ENCODE results near the gene POLA1. TPM values are rescaled to one million over a fixed set of nuclear protein-coding genes. Genes with fewer than 3 reads are reported as not detected.

The POLA1 gene
- total RNA-seq, 1 donor: 13.8 TPM

DNA sequence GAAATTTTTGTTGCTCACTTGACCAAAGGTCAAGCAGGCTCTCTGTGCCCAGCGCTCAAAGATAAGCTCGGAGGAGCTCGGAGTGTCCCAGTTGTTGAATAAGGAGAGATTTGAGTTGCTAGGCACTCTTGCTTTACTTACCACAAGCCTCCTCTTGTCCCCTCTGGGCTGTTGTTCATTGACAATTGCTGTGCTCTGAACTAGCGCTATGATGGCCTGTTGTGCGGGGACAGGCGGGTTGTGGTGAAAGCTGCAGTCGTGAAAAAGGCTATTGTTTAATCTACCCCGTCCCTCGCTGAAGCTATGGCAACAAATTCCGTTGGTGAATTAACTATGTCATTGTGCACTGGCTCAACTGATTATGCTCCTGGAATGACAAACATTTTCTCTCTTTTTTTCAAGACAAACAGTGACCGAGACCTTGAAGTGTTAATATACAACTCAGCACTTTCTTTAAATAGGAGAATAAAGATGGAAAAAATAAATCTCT, 21.0 kb upstream of the POLA1 start:
- TF ChIP-seq, protein P1, sequence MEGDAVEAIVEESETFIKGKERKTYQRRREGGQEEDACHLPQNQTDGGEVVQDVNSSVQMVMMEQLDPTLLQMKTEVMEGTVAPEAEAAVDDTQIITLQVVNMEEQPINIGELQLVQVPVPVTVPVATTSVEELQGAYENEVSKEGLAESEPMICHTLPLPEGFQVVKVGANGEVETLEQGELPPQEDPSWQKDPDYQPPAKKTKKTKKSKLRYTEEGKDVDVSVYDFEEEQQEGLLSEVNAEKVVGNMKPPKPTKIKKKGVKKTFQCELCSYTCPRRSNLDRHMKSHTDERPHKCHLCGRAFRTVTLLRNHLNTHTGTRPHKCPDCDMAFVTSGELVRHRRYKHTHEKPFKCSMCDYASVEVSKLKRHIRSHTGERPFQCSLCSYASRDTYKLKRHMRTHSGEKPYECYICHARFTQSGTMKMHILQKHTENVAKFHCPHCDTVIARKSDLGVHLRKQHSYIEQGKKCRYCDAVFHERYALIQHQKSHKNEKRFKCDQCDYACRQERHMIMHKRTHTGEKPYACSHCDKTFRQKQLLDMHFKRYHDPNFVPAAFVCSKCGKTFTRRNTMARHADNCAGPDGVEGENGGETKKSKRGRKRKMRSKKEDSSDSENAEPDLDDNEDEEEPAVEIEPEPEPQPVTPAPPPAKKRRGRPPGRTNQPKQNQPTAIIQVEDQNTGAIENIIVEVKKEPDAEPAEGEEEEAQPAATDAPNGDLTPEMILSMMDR (IDR thresholded peaks at IDR 0.05; ENCODE audit: insufficient read depth, low read depth, low read length): no peak
- DNase-seq (ENCODE audit: low read depth): no peak

DNA sequence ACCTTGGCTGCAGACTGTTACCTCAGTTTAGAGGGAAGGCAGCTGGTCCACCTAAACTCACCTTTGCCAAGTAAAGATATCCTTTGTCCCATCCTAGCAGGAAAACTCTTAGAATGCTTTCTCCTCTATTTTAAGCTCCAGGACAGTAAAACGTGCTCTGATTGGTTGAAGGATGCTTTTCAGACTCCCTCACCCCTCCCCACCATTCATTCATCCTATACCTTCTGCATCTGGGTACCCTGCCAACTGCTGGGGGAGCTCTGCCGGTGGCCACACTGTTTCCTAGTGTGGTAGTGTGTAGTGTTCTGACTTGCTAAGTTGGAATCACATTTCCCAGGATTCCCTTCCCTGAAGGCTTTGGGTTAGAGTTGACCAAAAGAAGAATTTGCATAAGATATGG, 20.3 kb upstream of the POLA1 start:
- TF ChIP-seq, protein P1 (IDR thresholded peaks at IDR 0.05; ENCODE audit: insufficient read depth, low read depth, low read length): no peak
- no peak for DNase-seq (ENCODE audit: low read depth)

More for the DNA sequence above, 21.0 kb upstream of the POLA1 start:
- H3K4me3 ChIP-seq (ENCODE audit: low read depth, low read length): no peak overlapping the region

DNA sequence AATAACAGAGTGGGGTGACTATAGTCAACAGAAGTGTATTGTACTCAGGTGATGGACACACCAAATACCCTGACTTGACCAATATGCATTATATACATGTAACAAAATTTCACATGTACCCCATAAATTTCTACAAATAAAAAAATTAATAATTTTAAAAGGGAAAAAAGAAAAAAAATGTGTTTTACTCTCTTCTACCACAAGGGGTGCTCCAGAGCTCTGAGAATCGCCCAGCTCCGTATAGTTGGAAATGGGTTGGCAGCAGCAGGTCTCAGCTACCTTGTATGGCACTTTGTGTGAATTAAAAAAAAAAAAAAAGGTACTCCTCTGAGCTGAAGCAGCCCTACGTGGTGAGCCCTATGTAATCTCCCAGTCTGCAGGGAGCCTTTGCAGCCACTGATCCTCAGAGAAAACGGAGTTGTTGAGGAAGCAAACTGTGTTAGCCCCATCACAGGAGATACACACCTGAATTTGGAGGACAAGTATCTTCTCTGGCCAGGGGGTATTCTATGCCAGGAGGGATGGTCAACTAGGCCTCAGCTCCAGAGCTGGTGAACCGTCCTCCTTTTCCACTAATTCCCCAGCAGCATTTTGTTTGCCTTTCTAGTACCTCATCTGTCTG, 17.2 kb upstream of the POLA1 start:
- TF ChIP-seq, protein P1 (IDR thresholded peaks at IDR 0.05; ENCODE audit: insufficient read depth, low read depth, low read length): peak; percentile 56
- H3K4me3 ChIP-seq (ENCODE audit: low read depth, low read length): no peak overlapping the region
- DNase-seq (ENCODE audit: low read depth): no peak

More for the DNA sequence above, 20.3 kb upstream of the POLA1 start:
- H3K4me3 ChIP-seq (ENCODE audit: low read depth, low read length): no peak overlapping the region

DNA sequence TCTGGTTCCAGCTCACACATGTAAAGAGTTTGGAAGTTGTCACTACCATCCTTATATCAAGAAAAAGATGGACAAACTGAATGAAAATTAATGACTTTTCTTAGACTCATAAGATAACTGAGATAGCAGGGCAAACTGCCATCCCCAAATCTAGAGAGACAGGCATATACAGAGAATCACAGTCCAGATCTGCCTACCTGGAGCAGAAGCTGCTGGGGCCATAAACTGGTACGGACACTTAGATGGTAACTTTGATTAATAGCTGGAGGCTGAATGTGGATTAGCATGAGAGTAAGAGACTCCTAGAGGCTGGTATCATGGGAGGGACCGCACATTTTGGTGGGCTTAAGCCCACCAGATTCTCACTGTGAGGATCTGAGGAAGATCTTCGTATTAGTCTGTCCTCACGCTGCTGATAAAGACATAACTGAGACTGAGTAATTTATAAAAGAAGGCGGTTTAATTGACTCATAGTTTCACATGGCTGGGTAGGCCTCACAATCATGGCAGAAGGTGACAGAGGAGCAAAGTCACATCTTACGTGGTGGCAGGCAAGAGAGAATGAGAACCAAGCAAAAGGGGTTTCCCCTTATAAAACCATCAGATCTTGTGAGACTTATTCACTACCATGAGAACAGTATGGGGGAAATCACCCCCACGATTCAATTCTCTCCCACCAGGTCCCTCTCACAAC, 10.8 kb upstream of the POLA1 start:
- DNase-seq (ENCODE audit: low read depth): no peak
- TF ChIP-seq, protein P1 (IDR thresholded peaks at IDR 0.05; ENCODE audit: insufficient read depth, low read depth, low read length): no peak
- H3K4me3 ChIP-seq (ENCODE audit: low read depth, low read length): no peak overlapping the region

DNA sequence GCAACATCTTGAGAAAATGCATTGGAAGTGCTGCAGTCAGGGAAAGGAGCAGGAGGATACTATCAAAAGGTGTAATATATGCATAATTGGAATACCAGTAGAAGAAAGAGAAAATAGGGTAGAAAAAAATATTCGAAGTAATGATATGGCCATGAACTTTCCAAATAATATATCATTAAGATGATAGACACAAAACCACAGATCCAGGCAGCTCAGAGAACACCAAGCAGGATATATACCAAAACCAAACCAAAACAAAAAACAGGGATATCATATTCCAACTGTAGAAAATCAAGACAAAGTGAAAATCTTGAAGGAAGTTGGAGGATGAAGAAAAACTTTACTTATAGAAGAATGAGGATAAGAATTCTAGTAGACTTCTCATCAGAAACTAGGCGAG, 9.7 kb upstream of the POLA1 start:
- TF ChIP-seq, protein P1 (IDR thresholded peaks at IDR 0.05; ENCODE audit: insufficient read depth, low read depth, low read length): no peak
- H3K4me3 ChIP-seq (ENCODE audit: low read depth, low read length): no peak overlapping the region

DNA sequence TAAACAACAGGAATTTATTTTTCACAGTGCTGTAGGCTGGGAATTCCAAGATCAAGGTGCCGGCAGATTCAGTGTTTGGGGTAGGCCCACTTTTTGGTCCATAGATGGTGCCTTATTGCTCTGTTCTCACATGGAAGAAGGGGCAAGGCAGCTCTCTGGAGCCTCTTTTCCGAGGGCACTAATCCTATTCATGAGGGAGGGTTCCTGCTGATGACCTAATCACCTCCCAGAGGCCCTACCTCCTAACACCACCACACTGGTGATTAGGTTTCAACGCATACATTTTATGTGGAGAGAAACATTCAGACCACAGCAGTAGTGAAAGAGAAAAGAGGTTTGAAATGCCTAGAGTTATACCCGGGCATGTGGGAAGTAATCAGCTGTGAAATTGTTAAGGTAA, 1.4 kb upstream of the POLA1 start:
- DNase-seq (ENCODE audit: low read depth): no peak
- no peak overlapping the region for H3K4me3 ChIP-seq (ENCODE audit: low read depth, low read length)
- TF ChIP-seq, protein P1 (IDR thresholded peaks at IDR 0.05; ENCODE audit: insufficient read depth, low read depth, low read length): no peak

More for the DNA sequence above, 9.7 kb upstream of the POLA1 start:
- no peak for DNase-seq (ENCODE audit: low read depth)
